ENCODE results near the gene OAS2.

OAS2 gene

DNA sequence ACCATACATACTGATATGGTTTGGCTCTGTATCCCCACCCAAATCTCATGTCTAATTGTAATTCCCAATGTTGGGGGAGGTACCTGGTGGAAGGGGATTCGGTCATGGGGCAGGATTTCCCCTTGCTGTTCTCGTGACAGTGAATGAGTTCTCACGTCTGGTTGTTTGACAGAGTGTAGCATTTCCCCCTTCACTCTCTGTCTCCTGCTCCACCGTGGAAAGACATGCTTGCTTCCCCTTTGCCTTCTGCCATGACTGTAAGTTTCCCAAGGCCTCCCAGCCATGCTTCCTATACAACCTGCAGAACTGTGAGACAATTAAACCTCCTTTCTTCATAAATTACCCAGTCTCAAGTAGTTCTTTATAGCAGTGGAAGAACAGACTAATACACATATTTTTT, 49.4 kb downstream of the OAS2 start:
- no peak for DNase-seq

DNA sequence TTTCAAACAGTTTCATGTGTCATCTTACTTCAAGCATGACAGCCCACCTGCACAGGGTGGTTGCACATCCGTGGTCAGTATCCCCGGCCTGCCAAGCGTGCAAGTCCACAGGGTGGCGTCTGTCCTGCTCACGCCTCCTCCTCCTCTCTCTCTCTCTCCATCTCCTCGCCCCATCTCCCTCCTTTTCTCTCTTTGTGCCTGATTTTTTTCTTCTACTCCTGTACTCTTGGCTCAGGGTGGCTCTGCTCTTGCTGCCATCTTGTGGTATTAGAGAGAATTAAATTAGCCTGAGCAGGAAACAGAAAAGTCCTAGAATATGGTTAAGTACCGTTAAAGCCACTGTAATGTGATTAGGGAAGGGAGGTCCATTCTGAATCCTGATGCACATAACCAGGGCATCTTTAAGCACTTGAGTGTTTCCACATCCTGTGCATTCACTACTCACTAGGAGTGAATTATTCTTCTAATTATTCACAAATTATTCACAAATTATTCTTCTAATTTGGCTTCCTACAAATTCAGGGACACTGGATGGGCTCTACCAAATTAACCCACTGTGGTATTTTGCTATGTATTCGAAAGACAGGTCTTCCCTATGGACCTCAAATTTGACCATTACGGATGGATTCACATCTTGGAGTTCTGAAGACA, 52.7 kb downstream of the OAS2 start:
- peak; percentile 77 for DNase-seq

DNA sequence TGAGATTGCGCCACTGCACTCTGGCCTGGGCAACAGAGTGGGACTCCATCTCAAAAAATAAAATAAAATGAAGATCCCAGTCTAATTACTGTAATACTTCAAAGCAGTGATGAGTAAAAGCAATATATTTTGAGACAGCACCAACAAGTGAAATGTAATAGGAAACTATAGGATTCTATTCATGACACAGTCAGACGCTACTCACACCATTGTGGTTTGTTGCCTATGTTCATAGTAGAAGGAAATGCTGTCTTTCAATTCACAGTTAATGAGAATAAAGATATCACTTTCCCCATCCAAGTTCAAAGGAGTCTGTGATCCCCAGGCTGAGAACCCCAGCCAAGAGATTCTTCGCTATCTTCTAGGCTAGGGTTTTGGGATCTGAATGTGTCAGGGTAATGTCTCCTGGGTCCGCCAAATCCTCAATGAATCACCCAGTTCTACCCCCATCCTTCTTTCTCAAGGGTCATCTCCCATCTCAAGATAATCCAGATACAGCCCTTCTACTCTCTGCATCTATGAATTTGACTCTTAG, 61.7 kb downstream of the OAS2 start:
- no peak for DNase-seq

DNA sequence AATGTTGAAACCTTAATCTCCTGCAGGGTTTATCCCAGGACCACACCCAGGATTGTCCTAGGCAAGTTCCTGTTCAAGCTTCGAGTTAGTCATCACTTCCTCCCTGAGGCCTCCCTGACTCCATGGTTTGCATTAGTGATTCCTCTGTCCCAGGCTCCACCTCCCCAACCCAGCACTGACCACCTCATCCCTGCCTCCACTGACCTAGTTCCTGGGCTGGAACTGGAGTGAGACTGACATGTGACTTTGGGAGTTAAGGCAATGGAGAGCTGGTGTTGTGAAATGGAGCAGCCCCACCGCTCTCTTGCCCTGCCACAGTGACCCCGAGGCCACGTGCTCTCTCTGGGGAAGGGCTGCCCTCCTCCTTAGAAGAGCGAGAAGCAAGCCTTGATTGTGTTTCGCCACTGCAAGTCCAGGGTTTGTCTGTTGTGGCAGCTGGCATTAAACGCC, 62.4 kb downstream of the OAS2 start:
- no peak for DNase-seq

DNA sequence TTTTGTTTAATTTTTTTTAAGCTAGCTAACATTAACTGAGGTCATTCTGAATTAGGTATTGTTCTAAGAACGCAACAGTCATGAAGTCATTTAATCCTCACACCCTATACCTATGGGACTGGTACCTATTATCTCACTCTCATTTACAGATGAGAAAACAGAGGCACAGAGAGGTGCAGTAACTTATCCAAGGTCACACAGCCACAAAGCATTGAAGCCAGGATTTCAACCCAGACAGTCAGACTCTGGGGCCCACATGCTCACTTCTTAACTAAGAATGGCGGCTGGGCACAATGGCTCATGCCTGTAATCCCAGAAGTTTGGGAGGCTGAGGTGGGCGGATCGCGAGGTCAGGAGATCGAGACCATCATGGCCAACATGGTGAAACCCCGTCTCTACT, 63.2 kb downstream of the OAS2 start:
- no peak for DNase-seq

DNA sequence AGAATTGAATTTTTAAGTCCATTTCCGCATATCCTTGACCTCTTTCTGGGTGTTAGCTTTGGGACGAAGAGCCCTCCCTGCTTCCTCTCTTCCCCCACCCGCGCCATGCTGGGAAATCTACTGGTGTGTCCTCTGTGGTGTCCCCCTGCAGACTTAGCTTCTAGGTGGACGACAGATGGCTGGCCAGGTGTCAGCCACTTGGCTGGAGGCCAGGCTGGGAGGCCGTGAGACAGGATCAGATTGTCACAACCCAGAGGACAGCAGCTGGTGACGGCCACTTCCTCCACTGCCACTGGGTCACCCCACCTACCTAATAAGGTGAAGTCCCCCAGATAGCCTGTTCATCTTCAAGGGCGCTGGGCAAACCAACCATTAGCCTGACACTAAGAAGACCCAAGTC, 64.9 kb downstream of the OAS2 start:
- DNase-seq, result no peak

DNA sequence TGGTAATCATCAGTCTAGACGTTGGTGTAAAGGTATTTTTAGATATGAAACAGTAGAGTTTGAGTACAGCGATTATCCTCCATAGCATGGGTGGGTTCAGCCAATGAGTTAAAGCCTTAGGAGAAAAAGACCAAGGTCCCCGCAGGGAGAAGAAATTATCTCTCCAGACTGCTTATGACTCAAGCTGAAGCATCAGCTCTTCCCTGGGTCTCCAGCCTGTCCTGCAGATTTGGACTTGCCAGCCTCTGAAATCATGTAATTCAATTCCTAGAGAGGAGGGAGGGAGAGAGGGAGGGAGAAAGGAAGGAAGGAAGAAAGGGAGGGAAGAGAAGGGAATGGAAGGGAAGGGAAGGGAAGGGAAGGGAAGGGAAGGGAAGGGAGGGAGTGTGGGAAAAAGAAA, 66.2 kb downstream of the OAS2 start:
- no peak for DNase-seq

DNA sequence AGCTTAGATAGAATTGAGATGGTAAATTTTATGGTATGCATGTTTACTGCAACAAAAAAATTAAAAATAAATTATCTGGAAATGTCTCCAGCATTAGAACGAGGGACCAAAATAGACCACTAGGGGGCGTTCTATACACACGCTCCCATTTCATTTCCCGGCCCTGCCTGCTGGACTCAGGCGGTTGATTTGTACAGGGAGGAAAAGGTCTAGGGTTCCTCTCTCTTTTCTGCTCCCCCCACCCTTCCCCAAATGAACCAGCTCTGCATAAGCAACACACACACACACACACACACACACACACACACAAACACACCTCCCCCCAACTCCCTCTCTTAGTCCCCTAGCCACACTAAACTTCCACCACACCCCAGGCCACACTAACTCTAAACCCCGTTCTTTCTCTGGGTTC, 70.4 kb downstream of the OAS2 start:
- peak; percentile 57 for DNase-seq

DNA sequence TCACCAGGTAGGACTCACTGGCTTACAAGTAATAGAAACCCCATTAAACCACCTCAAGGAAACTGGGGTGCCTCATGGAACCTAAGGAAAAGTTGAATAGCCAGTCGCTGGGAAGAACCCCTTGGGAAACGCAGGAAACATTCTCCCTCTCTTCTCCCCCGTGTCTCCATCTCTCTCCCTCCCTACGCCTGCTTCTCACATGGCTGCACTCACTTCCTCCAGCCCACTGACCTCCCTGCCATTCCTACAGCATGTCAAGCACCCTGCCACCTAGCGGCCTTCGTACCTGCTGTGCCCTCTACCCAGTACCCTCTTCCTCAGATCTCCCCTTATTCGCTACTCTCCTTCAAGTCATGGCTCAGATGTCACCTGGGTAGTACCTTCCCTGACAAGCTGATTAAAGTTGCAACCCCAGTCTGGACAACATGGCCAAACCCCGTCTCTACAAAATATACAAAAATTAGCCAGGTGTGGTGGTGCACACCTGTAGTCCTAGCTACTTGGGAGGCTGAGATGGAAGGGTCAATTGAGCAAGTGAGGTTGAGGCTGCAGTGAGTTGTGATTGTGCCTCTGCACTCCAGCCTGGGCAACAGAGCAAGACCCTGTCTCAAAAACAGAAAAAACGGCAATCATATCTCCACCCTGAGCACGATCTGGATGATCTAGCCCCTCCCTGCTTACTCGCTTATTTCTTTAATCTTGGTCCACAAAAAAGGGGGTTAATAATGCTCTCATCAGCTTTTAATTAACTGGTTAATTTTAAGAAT, 71.8 kb downstream of the OAS2 start:
- no peak for DNase-seq

DNA sequence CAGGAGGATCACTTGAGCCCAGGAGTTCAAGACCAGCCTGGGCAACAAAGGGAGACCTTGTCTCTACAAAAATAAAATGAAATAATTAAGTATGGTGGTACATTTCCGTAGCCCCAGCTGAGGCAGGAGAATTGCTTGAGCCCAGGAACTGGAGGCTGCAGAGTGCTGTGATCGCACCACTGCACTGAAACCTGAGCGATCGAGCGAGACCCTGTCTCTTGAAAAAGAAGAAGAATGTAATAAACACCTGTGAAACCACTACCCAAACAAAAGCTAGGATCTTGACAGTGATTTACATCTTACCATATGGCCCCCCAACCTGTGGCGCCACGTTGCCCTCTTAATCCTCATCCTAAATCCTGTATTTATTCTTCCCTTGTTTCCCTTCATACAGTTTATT, 72.5 kb downstream of the OAS2 start:
- no peak for DNase-seq

DNA sequence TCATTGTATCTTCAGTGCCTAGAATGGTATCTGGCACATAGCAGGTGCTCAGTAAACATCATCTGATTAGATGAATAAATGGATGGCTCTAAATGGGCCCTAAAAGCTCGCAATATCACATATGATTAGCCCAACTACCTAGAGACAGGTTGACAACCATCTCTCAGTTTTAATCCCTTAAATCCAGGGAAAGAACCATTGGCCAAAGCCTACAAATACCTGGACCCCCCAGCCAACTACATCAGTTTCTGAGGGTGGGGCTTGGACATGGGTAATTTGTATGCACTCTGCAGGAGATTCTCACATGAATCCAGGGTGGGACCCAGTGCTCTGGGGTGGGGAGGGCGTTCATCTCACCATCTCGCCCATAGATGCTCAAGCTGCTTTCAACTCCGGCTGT, 73.4 kb downstream of the OAS2 start:
- no peak for DNase-seq

DNA sequence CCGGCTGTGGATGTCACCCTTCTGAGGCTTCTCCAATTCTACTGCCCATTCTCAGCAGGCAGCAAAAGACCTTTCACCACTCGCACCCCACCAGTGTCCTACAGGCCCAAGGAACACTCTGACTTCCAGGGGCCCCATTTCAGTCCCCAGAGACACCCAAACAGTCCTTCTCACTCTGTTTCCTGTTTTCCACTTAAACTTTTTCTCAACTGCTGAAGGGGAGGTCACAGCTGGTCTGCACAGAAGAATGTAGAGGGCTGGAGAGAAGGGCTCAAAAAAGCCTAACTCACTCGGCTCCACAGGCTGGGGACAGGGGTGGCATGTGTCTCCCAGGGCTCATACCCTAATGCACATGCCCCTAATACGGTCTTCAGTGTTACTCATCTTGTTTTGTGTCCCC, 74.0 kb downstream of the OAS2 start:
- DNase-seq, result no peak

DNA sequence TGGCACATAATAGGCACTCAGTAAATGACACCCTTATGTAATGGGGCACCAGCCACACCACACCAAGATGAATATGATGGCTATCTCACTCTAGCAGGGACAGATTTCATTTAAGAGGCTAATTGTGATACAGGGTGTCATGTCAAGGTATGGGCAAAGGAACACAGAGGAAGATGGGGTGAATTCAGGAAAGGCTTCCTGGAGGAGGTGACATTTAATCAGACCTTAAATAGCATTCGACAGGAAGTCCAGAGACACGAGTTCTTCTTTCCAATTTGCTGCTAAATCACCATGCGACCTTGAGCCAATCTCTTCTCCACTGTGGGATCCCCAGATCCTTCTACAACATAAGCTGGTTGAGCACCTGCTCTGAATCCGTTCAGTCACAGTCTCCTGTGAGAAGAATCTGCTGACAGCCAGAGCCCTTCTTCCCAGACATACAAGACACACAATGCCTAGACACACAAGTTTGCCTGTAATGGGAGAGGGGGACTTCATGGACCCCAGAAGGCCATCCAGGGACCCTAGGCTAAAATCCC, 76.7 kb downstream of the OAS2 start:
- no peak for DNase-seq

DNA sequence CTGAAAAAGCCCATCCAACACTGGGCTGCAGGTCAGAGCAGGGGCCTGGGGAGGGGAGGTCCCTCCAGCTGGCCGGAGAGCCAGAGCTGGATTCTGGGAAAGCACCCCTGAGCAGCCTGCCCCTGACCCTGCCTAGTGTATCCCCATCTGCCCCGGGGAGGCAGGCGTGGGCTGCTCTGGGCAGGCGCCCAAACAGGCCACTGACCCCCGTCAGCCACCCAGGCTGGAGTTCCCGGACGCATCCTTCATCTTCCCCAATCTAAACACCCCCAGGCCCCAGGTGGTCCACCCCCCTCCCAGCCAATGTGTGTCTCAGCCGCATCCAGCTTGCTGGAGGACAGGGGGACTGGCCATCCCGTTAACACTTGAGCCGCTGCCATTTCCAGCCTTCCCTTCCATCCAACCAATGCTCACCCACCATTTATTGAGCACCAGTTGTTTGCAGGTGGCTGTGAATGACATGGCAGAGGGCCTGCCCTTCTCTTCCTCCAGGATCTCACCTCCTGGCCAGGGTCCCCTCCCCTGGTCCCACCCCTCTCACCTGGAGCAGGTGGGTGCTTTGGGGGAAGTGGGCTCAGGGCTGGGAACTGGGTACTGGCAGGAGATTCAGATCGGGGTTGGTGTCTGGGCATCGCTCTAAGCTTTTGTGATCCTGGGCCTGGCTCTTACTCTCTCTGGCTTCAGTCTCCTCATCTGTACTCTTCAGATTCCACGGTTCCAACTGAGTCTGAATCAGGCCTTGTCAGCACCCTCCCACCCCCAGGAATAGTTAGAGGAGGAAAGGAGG, 77.5 kb downstream of the OAS2 start:
- DNase-seq, result no peak

DNA sequence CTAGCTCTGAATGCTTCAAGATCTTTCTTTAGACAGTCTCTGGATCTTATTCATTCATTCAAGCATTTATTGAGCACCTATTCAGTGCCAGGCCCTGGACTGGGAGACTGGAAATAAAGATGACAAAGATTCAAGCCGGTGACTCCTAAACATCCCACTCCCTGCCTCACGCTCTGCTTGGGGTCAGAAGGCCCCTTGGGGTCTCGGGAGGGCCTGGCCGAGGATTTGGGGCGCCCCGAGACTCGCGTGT, 78.0 kb downstream of the OAS2 start:
- DNase-seq, result no peak

DNA sequence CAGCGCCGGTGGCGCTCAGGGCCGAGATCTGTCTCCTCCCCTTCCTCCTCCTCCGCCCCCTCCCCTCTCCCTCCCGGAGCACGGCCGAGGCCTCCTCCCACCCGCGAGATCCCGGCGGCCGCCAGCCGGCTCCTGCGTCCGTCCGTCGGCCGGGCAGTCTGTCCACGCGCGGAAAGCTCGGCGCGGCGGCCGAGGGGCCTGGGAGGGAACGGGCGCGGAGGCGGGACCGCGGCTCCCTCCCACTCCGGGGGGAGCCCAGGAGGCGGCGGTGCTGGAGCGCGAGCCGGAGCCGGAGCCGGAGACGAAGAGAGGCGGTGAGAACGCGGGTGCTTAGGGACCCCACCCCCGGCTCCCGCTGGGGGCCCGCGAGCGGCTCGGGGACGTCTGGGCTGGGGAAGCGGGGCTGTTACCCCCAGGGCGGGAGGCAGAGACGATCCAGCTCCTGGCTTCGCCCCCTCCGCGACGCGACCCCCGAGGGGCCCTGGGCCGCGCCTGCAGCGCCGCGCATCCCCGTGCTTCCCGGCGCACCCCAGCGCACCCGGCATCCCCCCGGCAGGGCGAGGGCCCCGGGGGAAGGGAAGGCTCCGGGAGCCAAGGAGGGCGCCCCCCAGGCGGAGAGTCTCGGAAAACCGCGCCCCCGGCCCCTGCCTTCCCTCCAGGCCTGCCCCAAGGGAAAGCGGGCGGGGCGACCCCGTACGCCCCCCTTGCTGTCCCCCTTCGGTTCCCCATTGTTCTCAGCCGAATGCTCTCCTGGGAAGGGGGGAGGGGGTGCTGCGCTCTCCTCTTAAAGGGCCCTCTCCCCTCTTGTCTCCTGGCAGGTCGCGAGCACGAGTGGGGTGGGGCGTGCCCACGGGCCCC, 78.5 kb downstream of the OAS2 start, which contains the start of gene DTX1:
Gene DTX1, plus strand, starts transcription at position 100 of the 858 bp plus-strand sequence. CDS start 1,463 bp downstream, outside the sequence.
- no peak for DNase-seq

DNA sequence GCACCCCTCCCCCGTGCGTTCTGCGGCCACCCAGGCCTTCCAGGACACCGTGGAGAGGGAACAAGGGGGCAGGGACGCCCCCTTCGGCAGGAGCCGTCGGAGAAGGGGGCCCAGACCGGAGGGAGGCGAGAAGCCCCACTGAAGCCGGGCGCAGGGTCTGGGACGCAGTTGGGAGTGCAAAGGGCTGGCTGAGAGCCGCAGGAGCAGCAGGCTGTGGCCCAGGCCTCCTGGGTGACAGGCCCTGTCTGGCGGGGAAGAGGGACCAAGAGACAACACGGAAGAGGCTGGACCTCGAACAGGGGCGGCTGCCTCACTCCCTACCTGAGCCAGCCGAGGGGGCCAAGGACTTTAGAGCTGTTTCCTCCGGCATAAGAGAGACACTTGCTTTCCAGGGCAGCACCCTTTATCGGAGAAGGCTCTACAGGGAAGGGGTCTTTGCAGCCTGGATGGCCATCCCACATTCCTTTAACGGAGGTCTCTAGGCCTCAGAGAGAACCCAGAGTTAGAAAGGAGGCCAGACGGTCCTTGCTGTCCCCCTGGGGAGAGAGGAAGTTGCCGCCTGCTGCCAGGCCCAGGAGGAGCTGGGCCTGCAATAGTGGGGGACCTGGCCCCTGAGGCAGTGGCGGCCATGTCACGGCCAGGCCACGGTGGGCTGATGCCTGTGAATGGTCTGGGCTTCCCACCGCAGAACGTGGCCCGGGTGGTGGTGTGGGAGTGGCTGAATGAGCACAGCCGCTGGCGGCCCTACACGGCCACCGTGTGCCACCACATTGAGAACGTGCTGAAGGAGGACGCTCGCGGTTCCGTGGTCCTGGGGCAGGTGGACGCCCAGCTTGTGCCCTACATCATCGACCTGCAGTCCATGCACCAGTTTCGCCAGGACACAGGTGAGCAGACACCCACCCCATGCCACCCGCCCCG, 79.5 kb downstream of the OAS2 start:
- DNase-seq, result no peak

DNA sequence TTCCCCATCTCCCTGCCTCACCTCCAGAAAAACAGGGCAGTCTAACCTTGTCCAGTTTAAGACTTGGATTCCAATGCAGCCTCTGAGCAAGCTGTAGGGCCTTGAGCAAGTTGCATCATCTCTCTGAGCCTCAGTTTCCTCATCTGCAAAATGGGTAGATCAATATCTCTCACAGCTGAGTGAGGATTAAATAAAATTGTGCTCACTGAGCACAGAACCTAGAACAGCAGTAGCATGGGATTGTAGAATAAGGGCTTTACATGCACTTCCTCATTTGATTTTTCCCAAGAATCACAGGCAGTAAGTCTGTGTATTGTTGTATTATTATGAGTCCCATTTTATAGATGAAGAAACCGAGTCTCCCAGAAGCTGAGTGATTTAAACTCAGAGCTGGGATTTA, 80.2 kb downstream of the OAS2 start:
- no peak for DNase-seq

DNA sequence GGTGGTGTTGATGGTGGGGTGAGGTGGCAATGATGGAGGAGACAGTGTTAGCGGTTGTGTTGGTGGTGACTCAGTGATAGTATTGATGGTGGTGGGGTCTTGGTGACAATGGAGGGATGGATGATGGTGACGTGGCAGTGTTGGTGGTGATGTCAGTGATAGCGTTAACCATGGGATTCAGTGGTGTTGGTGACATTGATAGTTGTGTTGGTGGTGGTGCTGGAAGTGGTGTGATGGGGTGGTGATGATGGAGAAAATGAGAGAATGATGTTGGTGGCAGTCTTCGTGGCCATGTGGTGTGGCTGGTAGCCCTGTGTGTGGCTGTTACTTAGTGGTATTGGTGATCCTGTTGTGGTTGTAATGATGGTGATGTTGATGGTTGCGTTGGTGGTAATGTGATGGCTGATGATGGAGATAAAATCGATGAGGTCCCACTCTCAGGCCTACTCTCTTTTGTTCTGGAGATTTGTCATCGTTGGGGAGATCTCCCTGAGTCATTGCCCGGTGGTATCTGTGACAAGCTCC, 80.8 kb downstream of the OAS2 start:
- no peak for DNase-seq

DNA sequence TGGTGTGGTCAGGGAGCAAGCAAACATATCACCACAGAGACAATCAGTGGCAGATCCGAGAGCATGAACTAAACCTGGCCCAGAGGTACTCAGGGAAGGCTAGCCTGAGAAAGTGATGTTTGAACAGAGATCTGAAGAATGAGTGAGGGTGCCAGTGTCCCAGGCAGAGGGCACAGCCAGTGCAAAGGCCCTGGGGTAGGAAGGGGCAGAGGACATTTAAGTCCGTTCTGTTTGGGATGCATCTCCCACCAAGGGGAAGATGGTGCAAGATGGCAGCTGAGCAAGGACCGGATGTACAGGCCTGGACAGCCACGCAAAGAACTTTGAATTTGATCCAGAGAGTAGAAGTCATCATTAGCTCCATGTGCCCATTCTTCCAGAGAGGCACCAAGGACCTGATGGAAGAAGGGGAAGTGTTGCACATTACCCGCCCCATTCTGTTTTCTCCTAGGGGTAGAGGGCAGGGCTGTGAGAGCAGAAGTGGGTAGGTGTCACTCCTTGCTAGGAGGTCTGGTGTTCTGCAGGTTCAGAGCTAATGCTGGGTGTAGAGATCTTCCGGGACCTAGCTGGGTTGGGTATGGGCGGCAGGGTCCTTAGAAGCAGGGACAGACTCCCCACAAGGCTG, 82.1 kb downstream of the OAS2 start:
- no peak for DNase-seq
